AG08395 (cell line): ENCODE measurements around the gene ASRGL1.
"Not testable (repeated sequence)": the region's sequence is repeated elsewhere in the genome, so short reads cannot be mapped to it uniquely, and the experiment has no call there.

Experiments used
- DNase-seq: peaks from one replicate; pipeline ENCODE4 v3.0.0; 2012; ENCODE audit warnings: mixed read lengths, low spot score

ASRGL1 gene

DNA sequence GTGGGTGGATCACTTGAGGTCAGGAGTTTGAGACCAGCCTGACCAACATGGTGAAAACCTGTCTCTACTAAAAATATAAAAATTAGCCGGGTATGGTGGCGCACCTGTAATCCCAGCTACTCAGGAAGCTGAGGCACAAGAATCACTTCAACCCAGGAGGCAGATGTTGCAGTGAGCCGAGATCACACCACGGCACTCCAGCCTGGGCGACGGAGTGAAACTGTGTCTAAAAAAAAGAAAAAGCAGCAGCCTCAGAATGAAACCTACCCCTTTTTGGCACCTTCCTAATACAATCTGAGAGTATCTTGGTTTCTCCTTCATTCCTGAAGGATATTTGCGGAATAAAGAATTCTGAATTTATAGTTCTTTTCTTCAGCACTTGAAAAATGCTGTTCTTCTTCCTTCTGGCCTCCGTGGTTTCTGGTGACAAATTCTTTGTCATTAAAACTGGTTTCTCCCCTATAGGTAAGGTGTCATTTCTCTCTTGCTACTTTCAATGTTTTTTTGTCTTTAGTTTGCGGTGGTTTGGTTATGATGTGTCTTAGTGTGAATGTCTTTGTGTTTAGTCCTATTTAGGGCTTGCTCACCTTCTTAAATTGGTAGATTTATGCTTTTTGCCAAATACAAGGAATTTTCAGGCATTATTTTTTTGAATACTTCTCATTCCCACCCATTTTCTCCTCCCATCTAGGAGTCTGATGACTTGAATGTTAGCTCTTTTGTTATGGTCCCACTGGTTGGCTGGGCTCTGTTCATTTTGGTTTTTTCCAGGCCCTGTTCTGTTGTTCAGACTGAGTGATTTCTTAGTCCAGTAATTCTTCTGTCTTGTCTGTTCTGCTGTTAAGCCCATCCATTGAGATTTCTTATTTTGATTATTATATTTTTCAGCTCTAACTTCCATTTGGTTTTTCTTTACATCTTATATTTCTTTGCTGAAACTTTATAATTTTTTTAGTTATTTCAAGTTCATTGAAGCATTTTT, 15.4 kb downstream of the ASRGL1 start:
- no peak for DNase-seq

DNA sequence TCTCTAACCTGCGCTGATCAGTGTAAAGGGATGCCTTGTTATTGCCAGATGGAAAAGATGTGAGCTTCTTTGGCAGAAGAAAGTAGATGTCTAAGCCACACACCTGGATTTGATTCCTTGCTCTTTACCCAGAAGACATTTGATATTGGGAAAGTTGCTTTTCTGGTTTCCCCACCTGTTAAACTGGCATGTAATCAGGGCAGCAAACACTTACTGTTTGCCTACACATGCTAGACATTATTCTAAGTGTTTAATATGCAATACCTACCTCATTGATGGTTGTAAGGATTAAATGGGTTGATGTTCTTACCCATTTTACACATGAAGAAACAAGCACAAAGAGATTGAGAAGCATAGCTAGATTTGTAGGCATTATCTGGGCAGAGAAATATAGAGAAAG, 16.6 kb downstream of the ASRGL1 start:
- no peak for DNase-seq

DNA sequence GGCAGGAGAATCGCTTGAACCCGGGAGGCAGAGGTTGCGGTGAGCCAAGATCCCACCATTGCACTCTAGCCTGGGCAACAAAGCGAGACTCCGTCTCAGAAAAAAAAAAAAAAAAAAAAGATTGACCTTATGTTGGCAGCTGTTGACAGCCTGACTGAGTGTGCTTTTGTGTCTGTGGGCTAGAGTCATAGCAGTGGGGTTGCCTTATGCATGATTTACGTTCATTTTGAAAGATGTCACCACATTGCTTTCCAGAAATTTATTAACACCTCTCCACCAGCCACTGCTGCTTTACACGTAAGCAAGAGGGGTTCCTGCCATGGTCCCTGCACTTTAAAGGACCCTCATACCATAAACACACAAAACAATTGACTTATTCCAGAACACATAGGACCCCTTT, 21.0 kb downstream of the ASRGL1 start:
- no peak for DNase-seq

DNA sequence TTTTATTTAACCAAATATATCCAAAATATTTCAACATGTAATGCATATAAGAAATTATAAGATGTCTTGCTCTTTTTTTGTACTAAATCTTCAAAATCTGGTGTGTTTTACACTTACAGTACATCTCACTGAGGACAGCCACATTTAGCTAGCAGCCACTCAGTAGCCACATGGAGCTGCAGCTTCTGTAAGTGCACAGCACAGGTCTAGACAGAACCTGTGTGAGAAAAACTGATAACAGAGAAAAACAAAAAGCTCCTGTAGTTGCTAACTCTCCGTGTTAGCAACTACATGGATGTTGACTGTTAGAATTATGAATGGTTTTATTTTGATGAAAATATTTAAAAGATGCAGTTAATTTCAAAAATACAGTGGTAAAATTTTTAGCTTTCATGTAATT, 22.2 kb downstream of the ASRGL1 start:
- no peak for DNase-seq

DNA sequence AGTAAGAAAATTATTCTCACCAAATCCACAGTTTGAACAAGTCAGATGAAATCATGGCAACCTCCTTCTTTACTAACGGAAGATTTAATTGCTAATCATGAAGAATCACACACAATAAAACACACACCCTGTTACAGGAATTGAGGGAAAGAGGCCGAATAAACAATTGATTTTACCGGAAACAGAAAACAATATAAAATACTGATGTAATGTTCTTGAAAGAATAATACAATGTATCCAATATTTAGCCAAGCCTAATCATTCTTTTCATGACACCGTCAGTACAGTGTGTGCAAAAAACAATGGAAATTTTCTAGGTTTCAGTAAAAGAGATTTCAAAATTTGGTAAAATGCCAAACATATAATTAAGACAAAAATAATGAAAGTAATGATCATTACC, 23.4 kb downstream of the ASRGL1 start:
- no peak for DNase-seq

DNA sequence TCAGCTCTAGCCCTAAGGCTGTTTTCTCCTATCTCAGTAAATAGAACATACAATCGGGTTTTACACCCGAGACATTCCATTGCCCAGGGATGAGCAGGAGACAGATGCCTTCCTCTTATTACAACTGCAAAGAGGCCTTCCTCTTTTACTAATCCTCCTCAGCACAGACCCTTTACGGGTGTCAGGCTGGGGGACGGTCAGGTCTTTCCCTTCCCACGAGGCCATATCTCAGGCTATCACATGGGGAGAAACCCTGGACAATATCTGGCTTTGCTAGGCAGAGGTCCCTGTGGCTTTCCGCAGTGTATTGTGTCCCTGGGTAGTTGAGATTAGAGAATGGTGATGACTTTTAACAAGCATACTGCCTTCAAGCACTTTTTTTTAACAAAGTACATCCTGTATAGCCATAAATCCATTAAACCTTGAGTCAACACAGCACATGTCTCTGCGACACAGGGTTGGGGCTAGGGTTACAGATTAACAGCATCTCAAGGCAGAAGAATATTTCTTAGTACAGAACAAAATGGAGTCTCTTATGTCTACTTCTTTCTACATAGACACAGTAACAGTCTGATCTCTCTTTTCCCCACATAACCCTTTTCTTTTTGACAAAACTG, 31.7 kb downstream of the ASRGL1 start:
- not testable (repeated sequence) for DNase-seq

DNA sequence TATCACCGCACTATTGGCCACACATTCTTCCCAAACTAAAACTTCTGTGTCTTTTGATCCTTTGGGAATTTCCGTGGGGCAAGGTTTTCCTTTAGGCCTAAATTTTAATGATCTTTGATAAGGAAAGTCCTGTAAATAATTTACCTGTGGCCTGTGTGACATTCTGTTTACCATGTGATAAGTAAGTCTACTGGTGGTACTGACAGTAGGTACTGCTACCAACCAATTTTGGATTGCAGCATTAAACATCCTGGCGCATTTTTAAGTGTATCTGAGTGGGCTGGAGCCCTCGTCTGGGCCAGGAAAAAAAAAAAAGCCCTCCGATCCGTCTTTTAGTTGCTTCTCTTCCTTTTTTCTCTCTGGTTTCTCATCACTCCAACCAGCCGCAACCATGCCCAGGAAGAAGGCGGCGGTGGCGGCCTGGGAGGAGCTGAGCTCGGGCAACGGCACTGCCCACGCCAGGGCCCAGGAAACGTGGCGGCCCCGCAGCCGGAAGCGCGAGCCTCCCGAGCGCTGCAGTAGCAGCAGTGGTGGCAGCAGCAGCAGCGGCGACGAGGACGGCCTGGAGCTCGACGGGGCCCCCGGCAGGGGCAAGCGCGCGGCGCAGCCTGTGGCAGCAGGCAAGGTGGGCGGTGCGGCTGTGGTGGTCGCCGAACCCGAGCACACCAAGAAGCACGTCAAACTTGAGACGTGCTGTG, 33.6 kb downstream of the ASRGL1 start:
- DNase-seq: no peak

DNA sequence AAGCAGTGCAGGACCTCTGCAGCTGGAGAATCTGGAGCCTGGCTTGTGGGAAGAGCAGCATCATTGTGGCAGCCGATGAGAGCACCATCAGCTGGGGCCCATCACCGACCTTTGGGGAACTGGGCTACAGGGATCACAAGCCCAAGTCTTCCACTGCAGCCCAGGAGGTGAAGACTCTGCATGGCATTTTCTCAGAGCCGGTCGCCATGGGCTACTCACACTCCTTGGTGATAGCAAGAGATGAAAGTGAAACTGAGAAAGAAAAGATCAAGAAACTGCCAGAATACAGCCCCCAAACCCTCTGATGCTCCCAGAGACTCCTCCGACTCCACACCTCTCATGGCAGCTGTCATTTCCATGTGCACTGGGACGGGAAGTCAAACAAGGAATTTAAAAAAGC, 35.6 kb downstream of the ASRGL1 start:
- no peak for DNase-seq

DNA sequence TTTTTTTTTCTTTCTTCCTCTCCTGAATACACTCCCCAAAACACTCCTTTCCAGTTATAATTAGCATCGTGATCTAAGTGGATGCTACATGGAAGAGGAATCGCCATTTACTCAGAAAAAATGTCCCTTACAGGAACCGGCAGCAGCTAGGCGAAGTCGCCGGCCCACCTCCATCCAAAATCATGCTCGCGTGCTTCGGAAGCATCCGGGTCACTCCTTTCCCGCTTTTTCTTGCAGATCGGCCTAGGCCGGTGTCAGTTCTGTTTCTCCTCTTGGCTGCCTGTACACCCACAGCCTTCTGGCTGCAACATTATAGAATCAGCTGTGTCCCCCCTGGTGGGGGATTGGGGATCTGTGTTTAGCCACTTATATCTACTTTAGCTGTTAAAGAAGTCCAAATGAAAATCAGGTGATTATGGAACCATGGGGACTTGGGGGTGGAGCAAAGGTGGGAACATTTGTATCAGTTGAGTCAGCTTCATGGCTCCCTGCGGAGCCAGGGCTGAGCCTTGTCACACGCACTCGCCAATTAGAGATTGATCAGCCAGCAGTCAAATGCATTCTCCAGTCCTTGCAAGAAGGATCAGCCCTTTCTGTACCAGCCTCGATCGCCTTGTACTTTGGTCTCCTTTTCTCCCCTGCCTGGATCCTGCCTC, 36.3 kb downstream of the ASRGL1 start:
- no peak for DNase-seq

DNA sequence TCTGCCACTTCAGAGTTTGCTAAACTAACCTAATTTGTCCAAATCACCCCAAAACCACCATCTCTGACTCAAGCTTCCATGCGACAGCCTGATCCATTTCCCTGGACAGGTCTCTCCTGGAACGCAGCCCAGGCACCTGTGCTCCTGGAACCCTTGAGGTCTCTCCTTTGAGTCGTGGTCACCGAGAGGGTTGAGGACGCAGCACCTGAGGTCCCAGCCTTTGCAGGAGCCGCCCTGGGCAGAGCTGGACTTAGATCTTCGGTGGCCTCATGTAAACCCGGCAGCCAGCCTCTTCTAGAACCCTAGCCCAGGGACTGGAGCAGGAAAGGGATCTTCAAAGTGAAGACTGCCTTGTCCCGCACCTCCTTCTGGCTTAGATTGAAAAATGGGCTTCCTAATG, 37.6 kb downstream of the ASRGL1 start:
- DNase-seq: no peak

DNA sequence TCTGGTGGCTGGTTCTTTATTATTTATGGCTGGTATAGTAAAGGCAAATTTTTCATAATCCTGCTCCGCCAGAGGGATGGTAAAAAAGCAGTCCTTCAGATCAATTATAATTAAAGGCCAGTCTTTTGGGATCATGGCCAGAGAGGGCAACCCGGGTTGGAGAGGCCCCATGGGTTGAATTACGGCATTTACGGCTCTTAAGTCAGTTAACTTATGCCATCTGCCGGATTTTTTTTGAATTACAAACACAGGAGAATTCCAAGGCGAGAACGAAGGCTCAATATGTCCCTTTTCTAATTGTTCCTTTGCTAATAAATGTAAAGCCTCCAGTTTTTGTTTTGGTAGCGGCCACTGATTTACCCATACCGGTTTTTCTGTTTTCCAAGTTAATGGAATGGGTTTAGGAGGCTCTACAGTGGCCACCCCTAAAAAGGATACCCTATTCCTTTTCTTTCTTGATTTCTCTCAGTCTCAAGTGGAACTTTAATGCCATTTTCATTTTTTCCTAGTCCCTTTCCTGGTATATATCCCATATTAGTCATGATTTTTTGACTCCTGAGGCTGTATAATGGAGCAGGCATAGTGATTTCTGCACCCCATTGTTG, 41.3 kb downstream of the ASRGL1 start:
- DNase-seq: not testable (repeated sequence)

DNA sequence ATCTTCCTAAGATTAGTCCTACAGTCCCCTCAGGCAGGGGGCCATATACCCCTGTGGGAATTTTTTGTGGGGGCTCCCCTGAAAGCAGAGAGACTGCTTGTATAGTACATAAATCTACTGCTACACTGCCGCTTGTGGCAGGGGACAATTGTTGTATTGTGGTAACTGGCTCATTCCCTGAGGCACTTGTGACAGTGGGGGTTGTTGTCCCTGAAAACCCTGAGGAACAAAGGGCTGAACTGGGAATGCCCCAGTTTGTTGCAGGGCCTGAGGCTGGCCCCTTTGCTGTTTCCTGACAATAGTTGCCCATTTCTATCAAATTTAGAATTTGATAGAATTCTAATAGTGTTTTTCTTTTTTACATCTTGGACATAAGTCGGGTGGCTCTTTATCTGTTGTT, 42.3 kb downstream of the ASRGL1 start:
- not testable (repeated sequence) for DNase-seq

DNA sequence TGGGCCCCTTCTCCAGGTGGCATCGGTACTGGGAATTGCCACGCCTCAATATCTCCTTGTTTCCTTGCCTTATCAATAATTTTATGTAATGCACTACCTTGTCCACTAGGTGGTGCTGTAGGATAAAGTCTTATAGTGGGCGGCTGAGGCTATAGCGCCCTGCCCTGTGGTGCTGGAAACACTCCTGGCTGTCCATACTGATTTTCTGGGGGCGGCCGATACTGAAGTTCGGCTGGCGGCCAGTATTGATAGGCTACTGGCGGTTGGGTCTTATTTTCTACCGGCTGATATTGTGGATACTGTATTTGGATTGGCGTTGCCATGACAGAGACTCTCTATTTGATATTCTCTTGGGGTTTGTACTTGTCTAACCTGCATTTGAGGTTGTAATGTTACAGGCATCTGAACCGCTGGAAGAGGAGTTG, 43.6 kb downstream of the ASRGL1 start:
- DNase-seq: peak; percentile 70

DNA sequence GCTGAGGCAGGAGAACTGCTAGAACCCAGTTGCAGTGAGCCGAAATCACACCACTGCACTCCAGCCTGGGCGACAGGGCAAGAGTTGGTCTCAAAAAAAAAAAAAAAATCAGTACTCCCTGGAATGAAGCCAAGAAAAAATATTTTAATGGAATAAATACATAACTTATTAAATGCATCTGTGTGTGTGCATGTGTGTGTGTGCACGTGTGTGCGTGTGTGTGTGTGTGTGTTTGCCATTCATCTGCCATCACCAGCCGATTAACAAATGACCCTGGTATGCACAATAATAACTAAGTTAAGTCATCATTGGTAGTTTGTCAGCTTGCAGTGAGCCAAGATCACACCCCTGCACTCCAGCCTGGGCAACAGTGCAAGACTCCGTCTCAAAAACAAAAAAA, 46.6 kb downstream of the ASRGL1 start:
- DNase-seq: no peak

DNA sequence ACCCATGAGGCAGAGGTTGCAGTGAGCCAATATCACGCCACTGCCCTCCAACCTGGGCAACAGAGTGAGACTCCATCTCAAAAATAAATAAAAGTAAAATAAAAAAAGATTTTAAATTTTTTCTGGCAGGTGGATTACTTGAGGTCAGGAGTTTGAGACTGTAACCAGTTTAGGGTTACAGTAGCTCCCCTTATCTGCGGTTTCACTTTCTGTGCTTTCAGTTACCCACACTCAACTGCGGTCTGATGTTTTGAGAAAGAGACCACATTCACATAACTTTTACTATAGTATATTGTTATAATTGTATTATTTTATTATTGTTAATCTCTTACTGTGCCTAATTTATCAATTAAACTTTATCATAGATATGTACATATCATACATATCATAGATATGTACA, 48.8 kb downstream of the ASRGL1 start:
- DNase-seq: not testable (repeated sequence)

DNA sequence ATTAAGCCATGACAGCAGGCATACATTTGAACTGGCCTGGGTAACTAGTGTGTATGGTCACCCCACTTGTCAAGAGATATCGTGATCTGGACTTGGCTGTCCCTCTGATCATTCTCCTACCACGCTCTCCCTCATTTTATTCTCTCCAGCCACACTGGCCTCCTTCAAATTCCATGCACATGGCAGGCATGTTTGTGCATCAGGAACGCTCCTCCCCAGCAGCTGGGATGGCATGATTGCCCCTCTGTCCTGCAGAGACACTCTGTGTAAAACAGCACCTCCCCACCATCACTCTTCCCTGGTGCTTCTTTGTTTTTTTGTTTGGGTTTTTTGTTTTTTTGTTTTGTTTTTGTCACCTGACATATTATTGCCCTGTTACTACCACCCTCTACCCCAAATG, 50.1 kb downstream of the ASRGL1 start:
- DNase-seq: no peak

DNA sequence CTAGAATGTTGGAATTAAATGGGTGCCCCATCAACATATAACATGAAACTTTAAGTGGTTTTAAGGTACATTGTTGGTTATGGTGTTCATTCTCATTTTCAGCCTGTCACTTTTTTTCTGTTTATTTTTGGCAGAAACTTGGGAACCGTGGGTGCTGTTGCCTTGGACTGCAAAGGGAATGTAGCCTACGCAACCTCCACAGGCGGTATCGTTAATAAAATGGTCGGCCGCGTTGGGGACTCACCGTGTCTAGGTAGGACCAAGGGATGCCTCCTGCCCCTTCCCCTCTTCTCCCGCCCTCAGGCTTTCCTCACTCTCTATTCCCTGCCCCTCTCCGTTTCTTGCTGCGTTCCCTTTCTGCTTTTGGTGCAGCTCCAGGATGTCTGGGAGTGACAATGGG, 51.8 kb downstream of the ASRGL1 start:
- DNase-seq: no peak

DNA sequence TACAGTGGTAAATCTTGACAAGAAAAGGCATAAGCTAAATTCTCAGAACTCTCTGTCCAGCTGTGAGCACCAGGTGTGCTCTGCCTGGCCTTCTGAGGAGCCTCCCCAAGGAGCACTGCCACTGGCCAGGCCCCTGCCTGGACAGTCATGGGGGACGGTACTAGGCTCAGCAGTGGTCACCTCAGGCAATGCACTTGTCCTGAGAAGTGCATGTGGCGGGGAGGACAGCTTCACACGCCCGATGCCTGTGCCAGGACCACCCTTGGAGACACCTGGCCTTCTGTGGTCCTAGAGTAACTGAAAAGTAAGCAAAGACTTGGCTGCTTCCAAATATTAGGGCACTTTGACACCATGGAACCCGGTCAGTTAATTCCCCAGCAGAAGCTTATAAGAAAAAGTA, 53.0 kb downstream of the ASRGL1 start:
- no peak for DNase-seq

DNA sequence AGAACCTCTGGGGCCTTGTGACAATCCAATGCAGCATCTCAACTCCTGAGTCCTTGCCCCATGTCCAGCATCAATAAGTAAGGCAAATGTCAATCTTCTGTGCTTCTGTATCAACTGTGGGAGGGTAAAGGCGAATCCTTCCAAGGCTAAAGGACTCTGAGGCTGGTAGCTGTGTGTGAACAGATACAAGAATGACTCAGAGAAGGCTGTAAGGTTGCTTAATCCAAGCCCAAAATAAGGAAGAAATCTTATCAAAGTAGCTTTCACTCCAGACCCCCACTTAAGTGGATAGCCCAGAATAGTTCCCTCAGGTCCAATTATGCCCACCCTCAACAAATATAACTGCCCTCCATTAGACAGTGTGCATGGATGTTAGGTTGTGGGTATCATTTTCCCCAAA, 53.5 kb downstream of the ASRGL1 start:
- no peak for DNase-seq

DNA sequence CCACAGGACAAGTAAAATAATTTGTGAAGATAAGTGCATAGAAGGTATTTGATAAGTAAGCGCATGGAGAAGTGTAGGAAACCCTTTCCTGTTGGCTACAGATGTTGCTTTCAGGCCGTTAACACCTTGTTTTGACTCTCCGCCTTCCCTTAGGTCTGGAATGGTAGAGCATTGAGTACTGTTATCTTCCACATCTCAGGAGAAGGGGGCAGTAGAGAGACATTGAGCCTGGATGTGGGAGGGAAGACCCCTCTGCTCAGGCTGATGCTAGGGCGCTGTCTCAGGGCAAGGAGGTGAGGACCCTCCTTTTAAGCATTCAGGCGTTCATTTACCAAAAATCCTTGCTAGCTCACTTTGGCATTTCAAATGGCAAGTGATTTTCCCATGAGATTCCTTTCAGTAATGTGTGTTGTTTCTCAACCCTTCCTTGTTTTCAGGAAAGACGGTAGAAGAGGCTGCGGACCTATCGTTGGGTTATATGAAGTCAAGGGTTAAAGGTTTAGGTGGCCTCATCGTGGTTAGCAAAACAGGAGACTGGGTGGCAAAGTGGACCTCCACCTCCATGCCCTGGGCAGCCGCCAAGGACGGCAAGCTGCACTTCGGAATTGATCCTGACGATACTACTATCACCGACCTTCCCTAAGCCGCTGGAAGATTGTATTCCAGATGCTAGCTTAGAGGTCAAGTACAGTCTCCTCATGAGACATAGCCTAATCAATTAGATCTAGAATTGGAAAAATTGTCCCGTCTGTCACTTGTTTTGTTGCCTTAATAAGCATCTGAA, 54.6 kb downstream of the ASRGL1 start:
- no peak for DNase-seq

DNA sequence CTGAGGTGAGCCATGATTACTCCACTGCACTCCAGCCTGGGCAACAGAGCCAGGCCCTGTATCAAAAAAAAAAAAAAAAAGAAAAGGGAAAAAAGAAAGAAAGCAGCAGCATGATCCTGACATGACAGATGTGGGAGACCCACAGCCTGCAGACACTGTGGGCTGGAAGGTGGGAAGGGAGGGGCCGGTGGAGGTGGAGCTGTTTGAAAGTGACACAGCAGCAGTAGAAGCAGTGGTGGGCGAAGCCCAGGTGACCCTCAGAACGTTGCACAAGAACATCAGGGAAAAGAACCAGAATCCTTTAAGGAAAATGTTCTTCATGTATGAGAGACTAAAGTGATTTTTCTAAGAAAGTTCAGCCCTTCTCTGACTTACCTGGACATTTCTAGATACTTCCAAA, 55.3 kb downstream of the ASRGL1 start:
- no peak for DNase-seq
